Stimulated activated CD4-positive, alpha-beta T cell treated with anti-CD3 and anti-CD28 coated beads, Interleukin-4, amount 100 ng/mL, for 24 hours (primary cell): Measurements from ENCODE around the gene CYRIA.

Source experiments
- DNase-seq: peaks from one replicate; pipeline ENCODE4 v3.0.0-alpha.2; 2020

CYRIA gene

DNA sequence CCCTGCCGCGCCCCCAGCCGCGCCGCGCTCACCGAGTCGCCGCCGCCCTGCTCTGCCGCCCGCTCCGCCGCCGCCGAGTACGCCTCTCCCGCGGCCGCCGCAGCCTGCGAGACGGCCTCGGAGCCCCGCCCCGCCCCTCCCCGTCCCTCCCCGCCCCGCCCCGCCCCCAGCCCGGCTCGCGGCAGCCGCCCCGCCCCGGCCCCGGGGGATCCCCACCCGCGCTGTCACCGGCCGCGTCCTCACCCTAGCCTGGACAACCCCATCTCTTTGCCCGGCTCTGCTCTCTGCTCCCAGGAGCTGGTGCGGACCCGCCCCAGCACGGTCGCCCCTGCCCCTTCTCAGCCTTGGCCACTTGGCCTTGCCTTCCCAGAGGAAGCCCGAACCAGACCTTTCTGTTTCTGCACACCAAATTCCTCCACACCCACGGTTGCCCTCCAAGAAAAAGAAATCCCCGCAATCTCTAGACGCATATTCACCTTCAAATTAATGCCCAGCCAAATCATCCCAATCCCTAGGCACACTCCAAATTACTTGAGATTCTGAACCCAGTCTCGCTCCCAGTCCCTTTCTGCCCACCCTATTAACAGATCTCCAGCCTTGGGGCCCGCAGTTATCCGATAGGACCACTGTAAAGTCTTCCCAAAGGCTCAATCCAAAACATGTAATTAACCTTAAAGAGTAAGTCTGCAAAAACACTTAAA, at the start of gene CYRIA:
CYRIA (minus strand) TSS at position 87 of the 701 bp plus-strand sequence. CDS start 77,715 bp downstream, outside the sequence.
- peak; percentile 29 for DNase-seq

DNA sequence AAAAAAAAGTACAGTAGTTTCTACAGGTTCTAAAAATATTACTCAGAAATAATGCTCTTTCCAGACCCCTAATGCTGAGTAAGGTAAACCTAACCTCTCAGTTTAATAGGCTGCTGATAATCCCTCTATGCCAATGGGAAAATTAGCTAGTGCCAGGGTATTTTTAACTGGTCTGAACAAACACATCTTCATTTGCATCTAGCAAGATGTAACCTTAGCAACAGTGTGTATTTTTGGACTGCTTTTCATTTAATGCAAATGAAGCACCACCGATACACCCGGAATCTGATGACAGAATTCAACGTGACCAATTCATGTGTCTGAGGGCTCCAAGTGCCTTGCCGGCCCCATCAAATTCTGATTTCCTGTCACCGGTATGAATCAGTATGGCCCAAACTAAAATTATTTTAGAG, 47.4 kb upstream of the CYRIA start:
- DNase-seq: no peak

DNA sequence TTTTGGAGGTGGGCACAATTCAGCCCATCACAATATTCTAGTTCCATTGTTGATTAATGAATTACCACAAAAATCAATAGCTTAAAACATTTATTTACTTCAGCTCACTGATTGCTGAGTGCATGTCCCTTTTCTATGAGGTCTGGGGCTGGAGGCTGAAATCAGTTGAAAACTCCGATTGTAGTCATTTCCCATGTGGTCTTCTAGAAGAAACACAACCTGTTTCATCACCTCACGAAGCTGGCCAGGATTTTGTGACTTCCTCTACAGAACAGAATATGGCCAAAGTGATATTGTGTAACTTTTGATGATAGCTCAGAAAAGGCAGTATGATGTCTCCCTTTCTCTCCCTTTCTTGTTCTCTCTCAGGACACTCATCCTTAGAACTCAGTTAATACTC, 44.1 kb upstream of the CYRIA start:
- no peak for DNase-seq

DNA sequence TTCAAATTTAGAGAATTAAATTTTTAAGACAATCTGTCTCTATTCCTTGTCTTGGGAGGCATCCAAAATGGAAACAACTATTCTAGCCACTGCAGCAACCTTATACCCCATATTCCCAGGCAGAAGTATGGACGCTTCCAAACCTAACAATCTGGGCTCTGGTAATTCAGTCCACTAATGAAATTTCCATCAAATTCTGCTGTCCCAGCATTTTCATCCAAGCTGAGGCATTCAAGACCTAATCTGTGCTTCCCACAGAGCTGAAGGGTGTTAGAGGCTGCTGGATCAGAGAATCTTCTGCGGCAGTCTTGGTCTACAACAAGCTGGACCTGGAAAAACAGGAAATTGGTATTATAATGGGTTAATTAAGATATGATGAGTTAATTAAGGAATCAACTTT, 42.5 kb upstream of the CYRIA start:
- DNase-seq: no peak

DNA sequence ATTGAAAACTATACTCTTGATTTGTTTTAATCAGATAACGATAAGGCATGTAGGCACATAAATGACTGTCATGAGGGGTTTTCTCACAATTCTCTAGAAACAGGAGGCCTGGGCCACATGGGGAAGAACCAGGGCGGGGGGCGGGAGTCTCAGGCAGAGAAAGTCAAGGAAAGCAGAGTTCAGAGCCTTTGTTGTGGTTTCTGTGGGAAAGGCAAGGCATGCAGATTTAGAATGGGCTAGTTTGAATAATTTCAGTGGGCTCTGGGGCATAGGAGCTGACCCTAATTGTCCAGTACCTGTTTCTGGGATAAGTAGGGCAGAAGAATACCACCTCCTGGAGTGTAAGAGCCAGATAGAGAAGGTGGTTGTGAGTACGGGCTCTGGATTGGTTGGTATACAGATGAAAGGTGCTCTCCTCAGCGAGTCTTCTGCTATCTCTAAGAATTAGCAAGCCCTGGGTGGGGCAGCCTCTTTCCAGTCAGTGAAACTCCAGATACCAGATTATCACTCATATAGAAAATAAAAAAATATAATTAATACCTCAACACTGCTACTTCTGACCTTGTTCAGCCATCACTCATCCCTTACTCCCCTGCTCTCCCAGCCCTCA, 41.5 kb upstream of the CYRIA start:
- DNase-seq: no peak

DNA sequence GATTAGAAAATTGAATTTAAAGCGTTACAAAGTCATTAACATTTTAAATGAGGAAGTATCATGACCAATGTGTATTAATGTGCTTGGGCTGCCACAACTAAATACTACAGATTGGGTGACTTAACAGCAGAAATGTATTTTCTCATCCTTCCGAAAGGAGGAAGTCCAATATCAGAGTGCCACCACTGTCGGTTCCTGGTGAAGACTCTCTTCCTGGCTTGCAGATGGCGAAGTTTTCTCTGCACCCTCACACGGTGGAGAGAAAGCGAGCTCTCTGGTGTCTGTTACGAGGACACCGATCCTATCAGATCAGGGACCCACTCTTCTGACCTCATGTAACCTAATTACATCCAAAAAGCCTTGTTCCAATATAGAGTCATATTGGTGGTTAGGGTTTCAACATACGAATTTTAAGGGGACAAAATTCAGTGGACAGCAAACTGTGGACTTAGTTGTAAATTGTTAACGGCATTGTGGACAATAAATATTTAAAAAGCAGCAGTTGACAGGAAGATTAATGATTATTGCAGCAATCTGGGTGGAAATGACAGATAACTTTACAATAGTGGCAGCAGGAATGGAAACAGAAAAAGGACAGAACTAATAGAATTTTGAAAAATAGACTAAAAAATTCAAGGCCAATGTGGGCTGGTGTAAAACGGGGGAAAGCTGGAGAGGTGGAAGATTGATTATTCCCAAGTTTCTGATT, 35.1 kb upstream of the CYRIA start:
- no peak for DNase-seq

DNA sequence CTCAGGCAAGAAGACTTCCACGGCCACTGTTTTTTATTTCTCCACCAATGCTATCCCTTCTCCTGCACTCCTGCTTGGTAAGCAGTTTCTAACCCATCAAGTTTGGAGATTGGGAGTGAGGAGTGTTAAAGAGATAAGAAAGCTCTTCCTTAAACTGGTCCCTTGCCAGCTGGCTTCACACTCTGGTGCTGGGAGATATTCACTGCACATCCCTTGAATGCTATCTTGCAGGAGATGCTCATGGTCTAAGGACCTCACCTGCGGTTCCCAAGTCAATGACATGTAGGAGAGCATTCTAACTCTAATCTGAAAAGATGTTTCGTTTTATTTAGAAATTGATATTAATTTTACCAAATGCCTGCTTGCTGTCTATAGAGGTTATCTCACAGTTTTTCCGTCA, 28.2 kb upstream of the CYRIA start:
- no peak for DNase-seq

DNA sequence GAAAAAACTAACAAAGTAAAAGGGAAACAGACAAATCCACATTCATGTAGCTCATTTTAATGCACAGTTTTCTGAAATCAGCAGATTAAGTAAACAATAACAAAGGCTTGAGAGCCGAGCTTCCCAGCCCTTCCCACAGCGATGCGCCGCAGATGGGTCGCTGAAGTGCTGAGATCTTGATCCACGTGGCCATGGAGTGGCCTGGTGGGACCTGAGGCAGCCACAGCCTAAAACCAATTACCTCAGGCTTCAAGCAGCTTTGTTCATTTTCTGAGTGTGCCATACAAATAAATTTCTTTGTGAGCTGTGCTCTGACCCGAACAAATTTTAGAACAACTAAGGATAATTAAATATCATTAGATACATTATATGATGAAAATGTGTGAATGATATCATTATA, 25.6 kb upstream of the CYRIA start:
- no peak for DNase-seq

DNA sequence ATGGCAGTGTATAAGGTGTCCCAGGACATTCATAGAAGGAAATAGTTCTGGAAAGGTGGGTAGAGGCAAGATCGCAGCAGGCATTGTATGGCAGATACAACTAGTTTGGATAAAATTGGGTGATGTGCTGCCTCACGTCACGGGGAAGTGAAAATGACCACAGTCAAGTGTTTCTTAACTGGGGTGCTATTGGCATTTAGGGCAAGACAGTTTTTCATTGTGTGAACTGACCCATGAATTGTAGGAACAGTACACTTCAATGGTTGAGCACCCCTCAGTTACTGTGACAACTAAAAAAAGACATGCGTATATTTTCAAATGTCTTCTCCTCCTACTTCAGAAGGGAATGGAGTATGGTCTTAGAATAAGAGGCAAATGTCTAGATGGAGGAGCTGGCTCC, 22.3 kb upstream of the CYRIA start:
- DNase-seq: no peak

DNA sequence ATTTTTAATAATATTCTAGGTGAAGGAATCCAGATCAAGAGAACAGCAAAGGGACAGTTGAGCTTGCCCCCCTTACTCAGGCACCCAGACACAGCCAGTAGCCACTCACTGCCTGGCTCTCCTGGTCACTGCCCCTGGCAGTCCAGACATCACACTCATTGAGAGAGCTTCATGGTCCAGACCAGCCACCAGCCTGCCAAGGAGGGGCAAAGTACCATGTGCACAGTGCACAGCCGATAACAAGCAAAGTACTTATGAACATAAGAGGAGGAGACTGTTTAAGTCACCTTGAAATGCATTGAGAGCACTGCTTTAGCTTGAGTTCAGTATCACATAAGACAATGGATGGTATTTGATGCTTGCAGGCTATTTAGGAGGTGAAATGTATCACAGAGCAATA, 21.6 kb upstream of the CYRIA start:
- DNase-seq: no peak

DNA sequence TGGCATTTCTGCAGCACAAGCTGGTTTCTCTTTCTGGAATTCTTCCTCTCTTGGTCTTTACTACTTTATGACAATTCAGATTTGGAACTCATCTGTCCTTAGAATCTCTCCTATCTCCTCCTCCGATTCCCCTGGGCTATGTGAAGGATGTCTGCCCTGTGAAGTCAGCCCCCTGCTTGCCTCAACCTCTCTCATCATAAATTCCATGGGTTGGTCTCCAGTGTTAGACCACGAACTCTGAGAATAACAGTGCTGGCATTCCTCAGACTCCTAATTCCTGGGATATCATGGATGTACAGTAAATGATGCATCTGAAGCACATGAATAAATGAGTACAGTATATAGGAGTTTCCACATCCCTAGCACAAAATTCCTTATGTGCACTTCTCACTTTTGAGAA, 21.0 kb upstream of the CYRIA start:
- DNase-seq: no peak

DNA sequence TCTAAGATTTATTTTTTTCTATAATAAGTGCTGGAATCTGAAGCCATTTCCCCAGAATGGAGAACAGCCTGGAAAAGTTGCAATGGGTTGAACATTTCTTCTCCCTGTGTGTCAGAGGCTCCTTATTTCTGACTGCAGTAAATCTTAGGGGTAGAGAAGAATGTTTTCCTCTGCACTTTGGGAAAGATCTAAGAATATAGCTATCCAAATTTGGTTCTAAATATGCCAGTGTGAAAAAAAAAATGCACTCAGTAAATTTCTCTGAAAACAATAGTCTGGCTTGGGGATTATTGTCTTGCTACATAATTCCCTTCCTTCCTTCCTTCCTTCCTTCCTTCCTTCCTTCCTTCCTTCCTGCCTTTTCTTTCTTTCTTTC, 19.7 kb upstream of the CYRIA start:
- DNase-seq: no peak

DNA sequence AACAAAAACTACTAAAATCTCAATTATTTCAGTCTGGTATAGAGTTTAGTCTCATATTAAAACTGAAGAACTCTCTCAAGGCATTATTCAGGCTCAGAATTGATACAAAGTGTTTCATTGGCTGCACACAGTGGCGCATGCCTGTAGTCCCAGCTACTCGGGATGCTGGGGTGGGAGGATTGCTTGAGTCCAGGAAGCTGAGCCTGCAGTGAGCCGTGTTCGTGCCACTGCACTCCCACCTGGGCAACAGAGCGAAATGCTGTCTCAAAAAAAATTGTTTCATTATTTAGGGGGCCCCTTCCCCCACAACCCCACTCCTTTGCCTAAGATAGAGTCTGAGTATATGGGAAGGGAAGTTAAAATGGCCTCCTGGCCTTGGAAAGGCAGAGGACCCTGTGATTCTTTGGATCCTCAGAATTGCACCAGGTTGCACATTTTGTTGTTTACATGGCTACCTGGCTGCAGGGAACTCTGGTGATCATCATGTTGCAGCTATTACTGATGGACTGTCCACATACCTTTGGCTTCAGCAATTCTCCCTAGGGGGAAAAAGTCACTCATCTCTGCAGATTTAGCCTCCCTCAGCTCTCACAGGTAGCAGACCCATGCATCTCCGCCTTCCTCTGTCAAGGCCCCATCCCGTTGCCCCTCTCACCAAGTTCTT, 19.2 kb upstream of the CYRIA start:
- DNase-seq: no peak

DNA sequence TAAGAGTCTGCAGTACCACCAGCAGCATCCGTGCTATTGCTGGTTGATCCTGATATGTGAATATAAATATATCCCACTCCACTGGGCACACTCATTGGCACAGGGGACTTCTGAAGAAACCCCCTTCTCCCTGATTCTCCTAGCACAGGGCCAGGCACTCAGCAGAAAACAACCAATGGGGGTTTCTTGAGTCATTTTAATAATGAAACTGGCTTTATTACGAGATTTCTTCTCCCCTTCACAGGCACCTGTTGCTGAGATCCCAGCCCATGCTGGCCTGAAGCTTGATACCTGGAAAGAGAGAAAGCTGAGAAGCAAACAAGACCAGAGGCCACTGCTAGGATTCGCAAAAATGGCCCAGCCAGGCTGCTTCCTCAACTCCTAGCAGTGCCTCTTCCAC, 17.9 kb upstream of the CYRIA start:
- no peak for DNase-seq

DNA sequence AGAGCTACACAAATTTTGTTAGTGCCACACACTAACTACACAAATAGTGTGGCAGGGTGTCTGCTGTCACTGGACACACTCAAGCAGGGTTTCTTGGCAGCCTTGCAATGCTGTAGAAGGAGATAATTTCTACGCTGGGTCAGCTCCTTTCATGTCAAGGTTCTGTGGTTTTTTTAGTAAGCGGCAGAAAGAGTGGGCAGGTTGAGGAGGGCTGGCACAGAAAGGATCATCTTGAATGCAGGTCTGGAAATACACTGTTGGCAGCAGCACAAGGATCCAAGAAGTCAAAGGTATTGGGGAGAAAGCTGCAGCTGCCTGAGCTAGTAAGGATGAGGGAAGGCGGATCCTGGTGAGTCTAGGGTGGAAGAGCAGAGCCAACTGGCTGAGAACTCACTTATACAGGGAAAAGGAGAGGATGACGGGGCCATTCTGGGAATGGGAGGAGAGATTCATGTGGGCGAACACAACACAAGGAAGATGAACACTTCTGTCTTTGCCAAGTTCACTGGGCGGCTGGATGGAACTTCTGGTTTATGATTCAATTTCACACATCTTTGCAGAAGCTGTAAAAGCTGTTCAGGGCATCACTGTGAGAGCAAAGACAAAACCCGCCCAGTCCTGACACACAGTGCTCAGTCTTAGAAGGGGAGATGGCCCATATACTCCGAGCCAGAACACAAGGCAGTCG, 16.9 kb upstream of the CYRIA start:
- DNase-seq: no peak

DNA sequence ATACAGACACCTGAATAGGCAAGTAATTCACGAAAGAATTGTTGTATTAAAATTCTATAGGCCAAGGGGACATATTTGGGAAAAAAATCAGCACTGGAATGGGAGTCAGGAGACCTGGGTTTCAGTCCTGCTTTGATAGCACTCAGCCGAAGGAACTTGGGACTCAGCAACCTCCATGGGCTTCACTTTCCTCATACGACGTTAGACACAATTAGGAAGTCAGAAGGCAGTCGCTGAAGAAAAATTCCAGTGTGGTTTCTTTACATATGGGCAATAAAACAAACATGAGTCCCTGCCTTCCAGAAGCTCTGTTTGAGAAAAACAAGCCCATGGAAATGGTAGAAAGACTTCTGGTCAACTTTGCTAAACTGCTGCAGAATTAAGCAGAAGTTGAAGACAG, 15.1 kb upstream of the CYRIA start:
- no peak for DNase-seq

DNA sequence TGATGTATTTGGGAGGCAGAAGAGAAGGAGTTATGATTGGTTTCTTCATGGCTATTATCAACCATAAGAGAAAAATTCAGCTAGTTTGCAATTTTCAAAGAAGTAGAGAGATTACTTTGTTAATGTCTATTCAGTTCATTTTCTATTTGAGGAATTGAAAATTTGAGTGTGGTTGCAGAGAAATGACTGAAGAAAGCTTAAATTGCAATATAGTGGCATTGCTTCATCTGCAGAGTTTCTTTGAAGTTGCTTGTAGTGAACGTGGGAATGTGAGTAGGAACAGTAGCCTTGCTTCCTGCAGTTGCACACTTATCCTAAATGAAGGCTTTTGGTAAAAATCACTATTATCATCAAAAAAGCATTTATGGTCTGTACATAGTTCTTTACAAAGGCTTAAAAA, 14.7 kb upstream of the CYRIA start:
- no peak for DNase-seq

DNA sequence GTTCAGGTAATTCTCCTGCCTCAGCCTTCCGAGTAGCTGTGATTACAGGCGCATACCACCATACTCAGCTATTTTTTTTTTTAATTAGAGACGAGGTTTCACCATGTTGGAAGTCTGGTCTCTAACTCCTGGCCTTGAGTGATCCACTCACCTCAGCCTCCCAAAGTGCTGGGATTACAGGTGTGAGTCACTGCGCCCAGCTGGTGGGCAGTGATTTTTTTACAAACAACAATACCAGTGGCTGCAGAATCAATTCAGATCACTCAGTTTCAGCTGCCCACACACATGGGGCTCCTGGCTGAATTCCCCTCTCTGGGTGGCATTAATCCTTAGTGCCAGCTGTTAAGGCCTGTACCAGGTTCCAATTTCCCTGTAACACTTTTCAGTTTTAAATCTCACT, 13.3 kb upstream of the CYRIA start:
- DNase-seq: no peak

DNA sequence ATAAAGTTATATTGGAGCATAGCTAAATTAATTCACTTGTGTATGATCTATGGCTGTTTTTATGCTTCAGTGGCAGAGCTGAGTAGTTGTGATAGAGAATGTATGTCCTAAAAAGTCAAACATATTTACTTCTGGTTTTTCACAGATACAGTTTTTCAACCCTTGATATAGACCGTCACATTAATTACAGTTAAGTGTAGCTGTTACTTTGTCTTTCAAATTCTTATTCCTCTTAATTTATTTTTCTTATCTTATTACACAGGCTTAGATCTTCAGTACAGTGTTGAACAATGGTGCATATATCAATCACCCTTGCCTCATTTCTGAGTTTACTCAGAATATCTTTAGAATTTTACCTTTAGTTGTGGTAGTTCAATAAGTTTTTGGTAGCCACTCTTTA, 12.2 kb upstream of the CYRIA start:
- DNase-seq: no peak

DNA sequence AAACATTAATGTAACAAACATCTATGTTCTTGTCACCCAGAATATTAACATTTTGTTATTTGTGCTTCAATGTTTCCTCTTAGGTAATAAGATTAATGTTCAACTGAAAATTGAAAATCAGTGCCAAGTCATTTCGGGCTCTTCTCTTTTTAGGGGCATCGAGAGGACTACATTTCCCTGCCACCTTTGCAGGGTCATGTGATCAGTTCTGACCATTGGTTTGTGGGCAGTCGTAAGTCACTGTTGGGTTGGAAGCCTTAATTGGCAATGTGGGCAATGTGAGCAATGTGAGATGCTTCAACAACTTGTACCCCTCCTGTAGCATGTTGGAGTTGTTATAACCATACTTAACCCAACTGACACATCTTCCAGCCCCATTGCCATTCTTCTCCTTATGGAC, 10.1 kb upstream of the CYRIA start:
- no peak for DNase-seq

DNA sequence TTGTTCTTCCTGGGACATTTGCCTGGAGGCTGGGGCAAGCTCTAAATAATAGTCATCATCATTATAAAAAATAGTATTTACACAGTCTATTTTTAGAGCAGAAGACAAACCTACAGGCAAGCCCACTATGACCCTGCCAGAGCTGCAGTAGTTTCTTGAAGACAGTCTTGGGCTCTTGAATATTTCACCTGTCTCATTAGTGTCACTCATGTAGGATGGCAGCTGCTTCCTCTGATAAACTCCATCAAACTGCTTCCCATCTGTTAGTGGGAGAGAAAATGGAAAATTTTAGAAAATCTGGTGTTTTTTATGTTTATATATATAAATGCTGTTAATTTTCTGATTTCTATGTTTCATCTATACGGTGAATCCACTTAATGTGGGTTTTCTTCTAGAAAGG, 8.5 kb upstream of the CYRIA start:
- DNase-seq: no peak

DNA sequence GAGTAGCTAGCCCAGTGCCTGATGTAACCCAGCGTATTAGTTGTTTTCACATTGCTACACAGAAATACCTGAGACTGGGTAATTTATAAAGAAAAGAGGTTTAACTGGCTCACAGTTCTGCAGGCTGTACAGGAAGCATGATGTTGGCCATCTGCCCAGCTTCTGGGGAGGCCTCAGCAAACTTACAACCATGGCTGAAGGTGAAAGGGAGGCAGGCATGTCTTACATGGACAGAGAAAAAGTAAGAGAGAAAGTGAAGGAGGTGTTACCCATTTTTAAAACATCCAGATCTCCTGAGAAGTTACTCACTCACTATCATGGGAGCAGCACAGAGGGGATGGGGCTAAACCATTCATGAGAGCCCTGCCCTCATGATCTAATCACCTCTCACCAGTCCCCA, 6.1 kb upstream of the CYRIA start:
- no peak for DNase-seq

DNA sequence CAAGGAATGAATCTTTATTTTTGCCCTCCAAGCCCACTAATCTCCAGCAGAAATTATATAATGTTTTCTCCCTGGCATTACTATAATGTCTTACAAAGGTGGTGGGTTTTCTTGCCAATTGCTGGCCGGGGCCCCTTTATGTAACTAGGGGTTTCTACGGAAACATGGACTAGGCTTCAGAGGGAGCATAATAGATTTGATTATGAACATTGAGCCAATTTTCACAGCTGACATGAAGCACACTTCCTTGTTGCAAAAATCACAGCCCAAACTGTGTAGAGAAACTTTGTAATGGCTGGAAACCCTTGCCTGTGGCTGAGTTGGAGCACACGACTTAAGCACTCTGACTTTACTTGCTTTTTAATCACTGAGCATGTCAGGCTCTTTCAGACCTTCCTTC, 3.8 kb upstream of the CYRIA start:
- DNase-seq: no peak

DNA sequence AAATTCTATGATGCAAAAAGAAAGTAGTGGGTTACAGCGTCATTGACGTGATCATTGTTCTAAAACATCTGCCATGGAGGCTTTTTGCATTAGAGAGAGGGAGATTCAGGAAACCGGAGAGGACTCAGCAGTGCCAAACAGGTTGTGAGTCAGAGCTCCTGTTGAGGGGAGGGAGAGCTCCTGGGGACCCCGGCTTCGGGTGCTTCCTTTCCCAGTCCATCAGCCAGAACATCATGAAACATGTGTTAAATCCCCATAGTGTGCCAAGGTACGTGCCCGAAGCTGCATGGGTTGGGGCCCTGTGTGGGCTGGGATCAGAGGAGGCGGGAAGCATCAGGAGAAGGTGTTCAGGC, 791 bp upstream of the CYRIA start:
- no peak for DNase-seq
